Lung microvascular endothelial cell (primary cell): ENCODE data around the gene TCEAL3. TPM values are rescaled to one million over a fixed set of nuclear protein-coding genes. Genes with fewer than 3 reads are reported as not detected.
"Not testable (repeated sequence)": the region's sequence is repeated elsewhere in the genome, so short reads cannot be mapped to it uniquely, and the experiment has no call there.

Experiments
- DNase-seq, 2 donors: peaks; one replicate each; pipeline versions ENCODE4 v3.0.0 to v3.0.0-alpha.2; 2010; ENCODE audit warnings: low read depth in 2 of 2
- total RNA-seq: library from RNA; depleted of rRNA; stranded (reverse); fragments of >200 nt; gene quantifications from 2 replicates; pipeline ENCODE4 v1.2.1, GENCODE V29; 2014

The TCEAL3 gene
- total RNA-seq, 1 donor from 2014 or later: 6.9 TPM

- DNase-seq: no peak
Observed at GRCh38 chrX:103624111-103624510, 16.3 kb downstream of the TCEAL3 start.

GRCh38 chrX:103626855-103627254 lies 19.1 kb downstream of the TCEAL3 start:
- peak in 1 of 2 donors; percentile 71 for DNase-seq

GRCh38 chrX:103628386-103629317 lies 20.9 kb downstream of the TCEAL3 start, which contains the start of gene TCEAL1:
TCEAL1 (plus strand) TSS chrX:103628975; CDS start chrX:103629917, 942 bp downstream.
- DNase-seq: peak; percentile 44 to 59

GRCh38 chrX:103629318-103630170 lies 21.8 kb downstream of the TCEAL3 start:
- peak; percentile 66 to 74 for DNase-seq

- no peak for DNase-seq
Observed at GRCh38 chrX:103630171-103630511, 22.4 kb downstream of the TCEAL3 start.

DNA sequence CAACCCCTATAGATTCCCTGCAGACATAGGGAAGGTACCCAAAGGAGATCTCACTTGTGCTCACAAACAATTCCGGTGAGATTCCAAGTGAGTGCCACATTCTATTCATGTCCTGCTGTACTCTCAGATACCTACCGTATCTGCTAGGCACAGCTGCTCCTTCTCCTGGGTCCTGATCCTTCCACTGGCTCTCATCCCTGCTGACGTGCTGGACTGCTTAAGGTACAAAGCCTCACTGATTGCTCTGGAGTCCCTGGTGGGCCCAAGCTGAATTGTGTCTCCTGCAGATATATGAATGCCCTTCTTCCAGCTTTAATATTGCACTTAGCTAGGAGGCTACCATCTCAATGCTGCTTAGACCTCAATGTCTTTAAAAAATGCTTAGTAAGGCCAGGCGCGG lies 23.4 kb downstream of the TCEAL3 start:
- no peak for DNase-seq

GRCh38 chrX:103635436-103635835 lies 27.7 kb downstream of the TCEAL3 start:
- no peak for DNase-seq

- DNase-seq: no peak
Observed at GRCh38 chrX:103637604-103638338, 30.0 kb downstream of the TCEAL3 start.

DNA sequence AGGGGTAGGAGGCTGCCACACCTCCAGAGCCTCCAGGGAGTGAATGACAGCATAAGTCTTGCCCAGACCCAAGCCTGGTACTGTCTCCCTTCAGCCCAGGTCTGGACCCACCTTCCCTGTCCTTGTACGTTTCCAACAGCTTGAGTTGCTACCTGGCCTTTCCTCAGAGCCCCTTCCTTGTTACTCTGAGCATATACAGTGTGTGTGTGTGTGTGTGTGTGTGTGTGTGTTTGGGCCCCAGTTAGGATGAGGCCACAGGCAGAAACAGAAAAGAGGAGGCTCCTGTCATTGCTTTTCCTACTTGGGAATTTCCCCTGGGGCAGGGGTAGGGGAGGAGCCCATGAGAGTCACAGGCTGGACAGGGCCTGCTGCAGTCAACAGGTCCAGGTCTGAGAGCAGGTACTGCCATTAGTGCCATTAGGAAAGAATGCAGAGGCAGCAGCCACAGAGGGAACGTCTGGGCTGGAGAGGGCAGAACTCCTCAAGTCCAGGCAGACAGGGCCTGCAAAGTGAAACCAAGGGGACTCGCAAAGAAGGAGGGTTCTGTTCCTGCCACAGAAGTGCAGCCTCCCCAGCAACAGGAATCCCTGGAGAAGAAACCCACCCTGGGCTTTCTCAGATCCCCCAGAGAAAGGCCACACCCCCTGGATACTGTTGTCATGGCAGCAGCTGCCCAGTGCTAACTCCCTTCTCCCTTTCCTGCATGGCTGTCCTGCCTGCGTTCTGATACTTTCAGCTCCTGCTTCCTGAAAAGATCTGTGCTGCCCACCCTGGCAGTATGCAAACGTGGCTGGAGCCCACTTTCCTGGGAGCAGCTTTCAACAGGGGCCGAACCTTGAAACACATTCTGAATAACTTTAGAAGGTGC lies 30.9 kb downstream of the TCEAL3 start:
- DNase-seq: peak; percentile 9 to 27

DNA sequence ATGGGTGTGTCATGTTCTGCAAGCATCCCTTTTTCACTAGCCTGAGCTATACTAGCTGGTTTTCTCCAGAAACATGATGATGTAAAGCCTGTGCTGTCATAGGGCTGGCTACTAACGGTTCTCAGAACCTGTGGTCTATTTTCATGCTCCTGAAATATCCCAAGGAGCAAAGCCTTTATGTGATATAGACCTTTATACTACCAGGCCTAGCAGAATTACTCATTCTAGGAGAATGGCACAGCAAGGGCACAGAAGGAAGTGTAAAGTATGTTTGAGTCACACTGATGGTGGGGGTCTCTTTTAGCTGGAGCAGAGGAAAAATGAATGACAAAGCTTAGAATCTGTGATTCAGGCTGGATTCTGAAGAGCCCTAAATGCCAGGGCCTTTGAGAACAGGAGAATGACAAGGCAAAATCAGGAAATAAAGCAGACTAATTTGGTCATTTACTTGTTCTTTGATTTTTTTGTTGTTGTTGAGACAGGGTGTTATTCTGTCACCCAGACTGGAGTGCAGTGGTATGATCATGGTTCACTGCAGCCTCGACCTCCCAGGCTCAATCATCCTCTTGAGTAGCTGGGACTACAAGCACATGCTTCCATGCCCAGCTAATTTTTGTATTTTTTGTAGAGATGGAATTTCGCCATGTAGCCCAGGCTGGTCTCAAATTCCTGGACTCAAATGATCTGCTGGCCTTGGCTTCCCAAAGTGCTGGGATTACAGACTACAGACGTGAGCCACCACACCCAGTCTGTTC lies 32.8 kb downstream of the TCEAL3 start:
- DNase-seq: peak in 1 of 2 donors; percentile 17

- no peak for DNase-seq
Observed at GRCh38 chrX:103644125-103644524, 36.4 kb downstream of the TCEAL3 start.

- DNase-seq: no peak
Observed at GRCh38 chrX:103647630-103648029, 39.9 kb downstream of the TCEAL3 start.

- DNase-seq: no peak
Observed at GRCh38 chrX:103651151-103651773, 43.5 kb downstream of the TCEAL3 start.

- DNase-seq: not testable (repeated sequence)
Observed at GRCh38 chrX:103655230-103656000, 47.7 kb downstream of the TCEAL3 start.

GRCh38 chrX:103656617-103657016 lies 48.9 kb downstream of the TCEAL3 start:
- DNase-seq: peak; percentile 19 to 55

- not testable (repeated sequence) for DNase-seq
Observed at GRCh38 chrX:103657066-103657465, 49.3 kb downstream of the TCEAL3 start.

DNA sequence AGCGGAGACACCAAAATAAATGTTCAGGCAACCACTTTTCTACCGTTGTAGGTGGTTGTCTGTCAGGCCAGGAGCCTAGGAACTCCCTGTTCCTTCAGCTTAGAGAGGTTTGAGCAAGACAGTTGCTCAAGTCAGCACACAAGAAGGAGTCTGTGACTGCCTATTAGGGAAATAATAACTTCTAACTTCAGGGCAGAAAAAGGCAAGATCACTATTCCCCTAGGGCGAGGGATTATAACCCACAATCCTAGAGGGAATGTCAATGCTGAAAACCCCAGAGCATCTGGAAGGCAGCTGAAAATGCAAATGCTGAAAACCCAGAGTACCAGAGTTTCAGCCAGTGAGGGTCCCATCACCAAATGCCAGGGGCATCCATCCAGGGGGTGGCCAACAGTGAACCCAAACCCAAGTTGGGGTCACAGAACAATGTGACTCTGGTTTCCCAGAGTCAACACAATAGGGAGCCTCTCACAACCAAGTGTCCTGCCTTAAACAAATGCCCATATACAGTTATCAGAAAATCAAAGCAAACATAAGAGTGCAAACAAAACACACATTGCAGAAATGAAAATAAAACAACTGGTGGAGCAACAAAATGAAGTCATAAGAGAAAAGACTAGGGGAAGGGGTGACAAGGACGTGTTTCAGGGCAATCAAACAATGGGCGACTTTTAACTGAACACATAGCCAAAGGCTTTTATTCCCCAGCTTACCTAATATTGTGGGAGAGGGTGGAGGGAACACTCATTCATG lies 51.1 kb downstream of the TCEAL3 start:
- no peak for DNase-seq

GRCh38 chrX:103659460-103659859 lies 51.7 kb downstream of the TCEAL3 start:
- not testable (repeated sequence) for DNase-seq
